Stomach (tissue), 4 donors: ENCODE measurements around the gene F3.

Source experiments
- CTCF ChIP-seq, 7 experiments: fragments of 450-650 bp in 4 of 7; fragments of 200-600 bp in 3 of 7; sonication (generic) in 3 of 7; IDR thresholded peaks; one replicate each; pipeline ENCODE4 v1.5.1; 2016 to 2019; ENCODE audit warnings: antibody characterized with exemption in 7 of 7, control low read depth in 2 of 7, mild to moderate bottlenecking in 1 of 7
- POLR2AphosphoS5 ChIP-seq, 3 donors: sonication (generic); formaldehyde crosslinking; IDR thresholded peaks; one replicate each; pipeline ENCODE4 v1.6.1; 2016; ENCODE audit warnings: antibody characterized with exemption in 3 of 3

GRCh38 chr1:94539496-94539895 is 2.1 kb downstream of the F3 start:
- TF ChIP-seq CTCF (IDR thresholded peaks at IDR 0.05): no peak
- TF ChIP-seq POLR2AphosphoS5 (IDR thresholded peaks at IDR 0.05): no peak
